Thymus (tissue), 11 donors: ENCODE measurements around the gene TP73. TPM values are rescaled to one million over a fixed set of nuclear protein-coding genes. Genes with fewer than 3 reads are reported as not detected.

ENCODE experiments used
- DNase-seq, 9 donors: peaks; one replicate each; pipeline ENCODE4 v3.0.0-alpha.2; 2013; ENCODE audit warnings: low spot score in 9 of 9, low read depth in 6 of 9, missing footprints in 1 of 9
- H3K27ac ChIP-seq, 2 donors: one replicate each; pipeline ENCODE4 v1.5.1; 2013; ENCODE audit warnings: control low read depth in 1 of 2, low read depth in 1 of 2, low read length in 1 of 2, mild to moderate bottlenecking in 1 of 2, moderate library complexity in 1 of 2
- H3K27me3 ChIP-seq, 2 donors: one replicate each; pipeline ENCODE4 v1.5.1; 2013; ENCODE audit warnings: low read length in 1 of 2; ENCODE audit not compliant: control insufficient read depth in 2 of 2, insufficient read depth in 1 of 2
- H3K36me3 ChIP-seq, 2 donors: one replicate each; pipeline ENCODE4 v1.5.1; 2013; ENCODE audit warnings: low read length in 1 of 2, mild to moderate bottlenecking in 1 of 2, moderate library complexity in 1 of 2; ENCODE audit not compliant: control insufficient read depth in 2 of 2, insufficient read depth in 2 of 2
- H3K4me1 ChIP-seq, 2 donors: one replicate each; pipeline ENCODE4 v1.5.1; 2013; ENCODE audit warnings: low read length in 2 of 2; ENCODE audit not compliant: control insufficient read depth in 2 of 2, insufficient read depth in 2 of 2
- H3K4me3 ChIP-seq, 2 donors: one replicate each; pipeline ENCODE4 v1.5.1; 2013; ENCODE audit warnings: low read length in 2 of 2, control low read depth in 1 of 2, mild to moderate bottlenecking in 1 of 2
- H3K9me3 ChIP-seq, 2 donors: one replicate each; pipeline ENCODE4 v1.5.1; 2013; ENCODE audit warnings: low read length in 1 of 2, mild to moderate bottlenecking in 1 of 2; ENCODE audit not compliant: control insufficient read depth in 2 of 2, insufficient read depth in 1 of 2
- WGBS: extraction: QIAGEN DNeasy Blood & Tissue Kit; methylation state at CpG from one replicate; pipeline ENCODE4 v1.1.7; 2013; 5-methylcytosine and 5-hydroxymethylcytosine counted together
- polyA plus RNA-seq: library from polyadenylated mRNA; stranded (reverse); fragments of 200-250 nt; gene quantifications from one replicate; pipeline ENCODE4 v1.2.3, GENCODE V29; 2013
- total RNA-seq: library from RNA; stranded (reverse); fragments of 120-200 nt; gene quantifications from one replicate; pipeline ENCODE4 v1.2.4, GENCODE V29; 2013
- donor health status: healthy.

Gene TP73
- total and polyA plus RNA-seq, 2 donors, result 2.6 to 2.9 TPM

GRCh38 chr1:3742439-3743298 lies 90.4 kb downstream of the TP73 start:
- H3K4me1 ChIP-seq, result peaks cover 4 to 9% of the 10 kb centered on the region in 2 donors
- 95% methylated on average over 24 of the region's 24 CpGs for WGBS
- peaks cover 0 to 2% of the 10 kb centered on the region in 2 donors for H3K27me3 ChIP-seq
- peaks cover 12 to 28% of the 10 kb centered on the region in 2 donors for H3K36me3 ChIP-seq
- DNase-seq, result no peak
- no peak overlapping the region for H3K27ac ChIP-seq
- no peak overlapping the region for H3K4me3 ChIP-seq
- H3K9me3 ChIP-seq, result peaks cover 0 to 1% of the 10 kb centered on the region in 2 donors

GRCh38 chr1:3743421-3743820 lies 91.1 kb downstream of the TP73 start:
- DNase-seq, result no peak
- Histone ChIP-seq H3K27me3 (peaks cover 0 to 2% of the 10 kb centered on the region in 2 donors), H3K4me1 (peaks cover 6 to 13% of the 10 kb centered on the region in 2 donors), H3K4me3 (no peak overlapping the region), H3K9me3 (peaks cover 0 to 1% of the 10 kb centered on the region in 2 donors), H3K27ac (no peak overlapping the region), H3K36me3 (peaks cover 12 to 25% of the 10 kb centered on the region in 2 donors)
- 96% methylated on average over 4 of the region's 4 CpGs for WGBS

DNA sequence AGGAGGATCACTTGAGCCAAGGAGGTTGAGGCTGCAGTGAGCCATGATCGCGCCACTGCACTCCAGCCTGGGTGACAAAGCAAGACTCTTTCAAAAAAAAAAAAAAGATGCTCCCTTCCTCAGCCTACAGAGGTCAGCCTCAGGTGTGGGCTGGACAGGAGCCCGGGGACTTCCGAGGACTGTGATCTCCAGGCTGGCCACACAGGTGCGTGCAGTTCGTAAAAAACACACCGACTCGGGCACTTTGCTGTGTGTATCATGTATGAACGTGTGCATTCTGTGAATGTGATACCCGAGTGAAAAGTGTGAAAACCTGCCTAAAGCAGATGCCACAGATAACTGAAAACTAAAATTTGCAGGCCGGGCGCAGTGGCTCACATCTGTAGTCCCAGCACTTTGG lies 91.5 kb downstream of the TP73 start:
- Histone ChIP-seq H3K9me3 (peaks cover 0 to 1% of the 10 kb centered on the region in 2 donors), H3K4me3 (no peak overlapping the region), H3K27ac (no peak overlapping the region), H3K27me3 (peaks cover 0 to 2% of the 10 kb centered on the region in 2 donors), H3K4me1 (peaks cover 6 to 13% of the 10 kb centered on the region in 2 donors), H3K36me3 (peaks cover 9 to 24% of the 10 kb centered on the region in 2 donors)
- 96% methylated on average over 12 of the region's 12 CpGs for WGBS
- DNase-seq, result no peak

GRCh38 chr1:3744646-3745045 lies 92.3 kb downstream of the TP73 start:
- WGBS, result 98% methylated on average over 10 of the region's 10 CpGs
- Histone ChIP-seq H3K4me3 (no peak overlapping the region), H3K36me3 (peaks cover 7 to 21% of the 10 kb centered on the region in 2 donors), H3K9me3 (peaks cover 0 to 1% of the 10 kb centered on the region in 2 donors), H3K27me3 (peaks cover 0 to 2% of the 10 kb centered on the region in 2 donors), H3K27ac (no peak overlapping the region), H3K4me1 (peaks cover 6 to 13% of the 10 kb centered on the region in 2 donors)
- no peak for DNase-seq

DNA sequence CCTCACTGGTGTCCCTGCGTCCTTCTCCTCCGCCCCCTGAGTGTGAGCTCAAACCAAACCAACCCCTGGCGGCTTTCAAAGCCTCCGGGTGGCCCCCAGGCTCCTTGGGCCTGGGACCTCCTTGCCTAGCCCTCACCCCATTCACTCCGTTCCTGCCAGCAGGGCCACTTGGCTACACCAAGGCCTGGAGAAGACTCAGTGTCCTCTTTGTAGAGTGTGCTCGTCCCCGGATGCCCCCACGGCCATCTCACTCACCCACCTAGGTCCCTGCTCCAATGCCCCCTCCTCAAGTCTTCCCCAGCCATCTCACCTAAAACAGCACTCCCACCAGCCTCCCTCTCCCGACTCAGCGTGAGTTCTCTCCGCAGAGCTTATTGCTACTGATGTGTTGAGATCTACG lies 92.8 kb downstream of the TP73 start:
- DNase-seq, result no peak
- no peak overlapping the region for H3K27ac ChIP-seq
- H3K36me3 ChIP-seq, result peaks cover 4 to 19% of the 10 kb centered on the region in 2 donors
- no peak overlapping the region for H3K4me3 ChIP-seq
- H3K27me3 ChIP-seq, result peaks cover 0 to 2% of the 10 kb centered on the region in 2 donors
- peaks cover 6 to 13% of the 10 kb centered on the region in 2 donors for H3K4me1 ChIP-seq
- peaks cover 0 to 1% of the 10 kb centered on the region in 2 donors for H3K9me3 ChIP-seq
- WGBS, result 97% methylated on average over 12 of the region's 12 CpGs

GRCh38 chr1:3745590-3746381 lies 93.5 kb downstream of the TP73 start:
- DNase-seq, result no peak

GRCh38 chr1:3746389-3746829 lies 94.1 kb downstream of the TP73 start:
- Histone ChIP-seq H3K4me1 (peaks cover 6 to 13% of the 10 kb centered on the region in 2 donors), H3K27ac (no peak overlapping the region), H3K4me3 (peak overlapping the region; percentile 54 to 81), H3K27me3 (peaks cover 0 to 2% of the 10 kb centered on the region in 2 donors), H3K36me3 (peaks cover 4 to 12% of the 10 kb centered on the region in 2 donors), H3K9me3 (peaks cover 0 to 1% of the 10 kb centered on the region in 2 donors)
- no peak for DNase-seq
- 50% methylated on average over 35 of the region's 35 CpGs for WGBS

More at GRCh38 chr1:3745590-3746381, 93.5 kb downstream of the TP73 start:
- Histone ChIP-seq H3K27ac (no peak overlapping the region), H3K27me3 (peaks cover 0 to 2% of the 10 kb centered on the region in 2 donors), H3K9me3 (peaks cover 0 to 1% of the 10 kb centered on the region in 2 donors), H3K4me1 (peaks cover 6 to 13% of the 10 kb centered on the region in 2 donors), H3K36me3 (peaks cover 4 to 14% of the 10 kb centered on the region in 2 donors), H3K4me3 (no peak overlapping the region)
- 95% methylated on average over 25 of the region's 25 CpGs for WGBS

DNA sequence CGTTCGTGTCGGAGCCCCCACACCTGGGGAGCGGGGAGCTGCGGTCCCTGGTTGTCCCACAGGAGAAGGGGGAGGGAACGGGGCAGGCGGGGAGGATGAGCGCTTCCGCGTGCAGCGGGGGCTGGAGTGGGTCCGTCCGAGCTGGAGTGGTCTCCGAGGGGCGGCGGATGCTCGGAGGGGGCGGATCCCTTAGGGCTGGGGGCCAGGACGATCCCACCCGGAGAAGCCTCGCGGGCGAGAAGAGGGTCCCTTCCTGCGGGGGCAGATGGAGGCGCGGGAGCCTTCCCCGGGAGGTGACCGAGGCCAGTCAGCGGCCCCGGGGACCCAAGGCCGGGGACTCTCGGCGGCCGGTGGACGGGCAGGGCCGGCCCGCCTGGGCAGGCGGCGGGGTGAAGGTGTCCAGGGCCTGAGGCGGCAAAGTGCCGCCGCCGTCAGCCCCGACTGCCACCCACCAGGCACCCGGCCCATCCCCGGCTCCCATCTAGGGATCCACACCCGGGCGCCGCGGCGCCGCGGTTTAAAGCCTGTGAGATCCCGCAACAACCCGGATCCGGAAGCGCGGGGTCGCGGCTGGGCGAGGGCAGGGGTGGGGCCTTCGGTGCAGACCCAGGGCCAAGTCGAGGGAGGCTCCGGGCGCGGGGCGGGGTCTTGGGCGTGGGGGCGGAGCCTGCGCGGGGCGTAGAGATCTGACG lies 94.7 kb downstream of the TP73 start:
- Histone ChIP-seq H3K9me3 (peaks cover 0 to 1% of the 10 kb centered on the region in 2 donors), H3K27ac (peak overlapping the region in 1 of 2 donors; percentile 22), H3K27me3 (peaks cover 0 to 2% of the 10 kb centered on the region in 2 donors), H3K4me3 (peak overlapping the region; percentile 54 to 81), H3K4me1 (peaks cover 6 to 13% of the 10 kb centered on the region in 2 donors), H3K36me3 (peaks cover 4 to 8% of the 10 kb centered on the region in 2 donors)
- WGBS, result 3% methylated on average over 73 of the region's 73 CpGs
- DNase-seq, result peak; percentile 45 to 90 (median 76)
